Activated naive CD4-positive, alpha-beta T cell treated with Interleukin-2 at 50 U/mL for 16 hours (primary cell): Measurements from ENCODE around the gene ACOT8.
"Not testable (repeated sequence)": the region's sequence is repeated elsewhere in the genome, so short reads cannot be mapped to it uniquely, and the experiment has no call there.

Source experiments
- DNase-seq: peaks from one replicate; pipeline ENCODE4 v3.0.0-alpha.2; 2020

Gene ACOT8

GRCh38 chr20:45826381-45827019 is 30.7 kb downstream of the ACOT8 start:
- no peak for DNase-seq

GRCh38 chr20:45823949-45824835 is 33.0 kb downstream of the ACOT8 start:
- peak; percentile 58 for DNase-seq

DNA sequence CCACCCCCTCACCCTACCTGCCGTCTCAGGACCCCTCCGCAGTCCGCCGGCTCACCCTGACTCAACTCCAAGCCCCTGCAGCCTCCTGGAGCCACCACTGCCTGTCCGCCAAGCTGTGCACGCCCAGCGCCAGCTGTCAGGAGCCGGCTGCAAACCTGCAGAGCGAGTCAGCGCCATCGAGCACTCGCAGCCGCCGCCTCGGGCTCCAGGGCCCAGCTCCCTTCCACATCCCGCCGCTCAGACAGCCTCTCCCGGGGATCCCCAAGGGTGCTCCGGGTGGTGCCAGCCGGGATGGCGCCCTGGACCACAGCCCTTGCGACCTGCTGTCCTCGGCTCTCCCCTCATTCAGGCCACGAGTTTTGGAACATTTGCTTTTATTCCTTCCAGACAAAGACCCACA is 34.3 kb downstream of the ACOT8 start:
- no peak for DNase-seq

GRCh38 chr20:45821947-45822346 is 35.2 kb downstream of the ACOT8 start:
- no peak for DNase-seq

DNA sequence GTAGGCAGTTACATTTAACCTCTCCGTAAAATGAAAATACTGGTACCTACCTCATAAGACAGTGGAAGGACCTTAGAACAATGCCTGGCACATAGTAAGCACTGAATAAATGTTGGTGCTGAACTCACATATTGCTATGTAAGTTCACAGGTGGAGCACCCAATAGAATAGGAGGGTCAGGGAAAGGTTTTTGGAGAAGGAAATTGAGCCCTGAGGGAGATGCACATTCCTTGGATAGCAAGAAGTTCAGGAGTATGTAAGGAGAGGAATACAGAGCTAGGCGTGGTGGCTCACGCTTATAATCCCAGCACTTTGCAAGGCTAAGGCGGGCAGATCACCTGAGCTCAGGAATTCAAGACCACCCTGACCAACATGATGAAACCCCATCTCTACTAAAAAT is 37.7 kb downstream of the ACOT8 start:
- no peak for DNase-seq

GRCh38 chr20:45818239-45818638 is 39.0 kb downstream of the ACOT8 start:
- no peak for DNase-seq

DNA sequence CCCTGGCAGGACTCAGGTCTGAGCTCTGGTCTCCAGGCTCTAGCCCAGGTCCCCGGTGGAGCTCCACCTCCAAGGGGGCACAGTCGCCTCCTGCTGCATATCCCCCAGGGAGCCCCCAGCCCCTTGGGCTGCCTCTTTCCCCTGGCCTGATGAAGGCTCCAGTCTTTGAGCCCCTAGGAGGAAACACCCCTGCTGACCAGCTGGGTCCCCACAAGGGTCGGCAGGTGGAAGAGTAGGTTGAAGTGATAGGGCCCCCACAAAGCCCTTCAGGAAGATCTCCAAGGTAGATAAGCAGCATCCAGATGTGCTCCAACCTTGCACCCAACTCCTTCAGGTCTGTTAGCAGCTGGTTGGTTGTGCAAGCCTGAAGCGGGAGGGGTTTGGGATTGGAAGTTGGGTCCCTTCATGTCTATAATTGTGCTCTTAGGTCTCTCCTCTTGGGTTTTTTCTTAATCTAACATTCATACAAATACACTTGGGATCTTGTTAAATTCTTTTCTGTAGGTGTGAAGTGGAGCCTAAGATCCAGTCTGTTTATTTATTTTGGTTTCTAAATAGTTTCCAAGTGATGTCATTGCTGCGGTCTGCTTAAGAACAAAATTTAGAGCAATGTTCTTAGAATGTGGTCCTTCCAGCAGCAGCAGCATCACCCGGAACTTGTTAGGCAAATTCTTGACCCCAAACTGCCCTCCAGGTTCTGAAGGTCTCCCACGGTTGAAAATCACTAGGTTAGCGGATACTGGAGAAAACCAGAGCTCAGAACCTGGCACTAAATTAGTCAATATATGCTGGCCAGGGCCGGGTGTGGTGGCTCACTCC is 39.6 kb downstream of the ACOT8 start:
- DNase-seq: no peak

DNA sequence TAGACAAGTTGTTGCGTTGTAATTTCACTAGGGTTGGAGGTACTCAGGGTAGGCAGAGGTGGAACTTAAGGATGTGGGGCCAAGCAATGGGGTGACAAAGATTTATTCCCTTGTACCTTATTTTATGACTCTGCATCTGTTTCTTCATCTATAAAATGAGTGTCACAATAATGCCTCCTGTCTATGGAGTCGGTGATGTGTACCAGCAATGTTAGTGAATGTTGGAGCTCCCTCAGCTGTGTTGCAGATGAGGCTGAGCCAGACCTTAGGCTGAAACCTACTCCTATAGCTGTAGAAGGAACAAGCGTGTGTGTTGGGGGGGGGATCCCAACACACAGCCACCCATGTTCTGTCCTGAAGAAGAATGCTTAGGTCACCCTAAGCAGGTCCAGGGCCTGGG is 40.2 kb downstream of the ACOT8 start:
- DNase-seq: no peak

GRCh38 chr20:45814314-45814713 is 42.9 kb downstream of the ACOT8 start:
- DNase-seq: no peak

DNA sequence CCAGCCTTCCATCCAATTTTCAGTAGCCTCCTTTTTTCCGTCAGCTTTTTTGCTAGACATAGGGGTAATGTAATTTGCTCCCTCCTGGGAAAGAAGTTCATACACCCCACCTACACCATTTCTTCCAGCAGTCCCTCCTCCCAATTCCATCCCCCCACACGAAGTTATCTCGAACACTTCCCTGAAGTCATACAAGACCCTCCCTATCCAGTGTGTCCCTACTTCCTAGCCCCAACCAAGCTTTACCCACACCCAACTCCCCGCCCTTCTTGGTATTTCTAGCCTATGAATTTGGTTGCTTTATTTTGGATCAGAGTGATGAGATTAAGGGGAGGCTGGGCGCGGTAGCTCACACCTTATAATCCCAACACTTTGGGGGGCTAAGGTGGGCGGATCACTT is 43.7 kb downstream of the ACOT8 start:
- no peak for DNase-seq

GRCh38 chr20:45813006-45813340 is 44.2 kb downstream of the ACOT8 start:
- DNase-seq: no peak

DNA sequence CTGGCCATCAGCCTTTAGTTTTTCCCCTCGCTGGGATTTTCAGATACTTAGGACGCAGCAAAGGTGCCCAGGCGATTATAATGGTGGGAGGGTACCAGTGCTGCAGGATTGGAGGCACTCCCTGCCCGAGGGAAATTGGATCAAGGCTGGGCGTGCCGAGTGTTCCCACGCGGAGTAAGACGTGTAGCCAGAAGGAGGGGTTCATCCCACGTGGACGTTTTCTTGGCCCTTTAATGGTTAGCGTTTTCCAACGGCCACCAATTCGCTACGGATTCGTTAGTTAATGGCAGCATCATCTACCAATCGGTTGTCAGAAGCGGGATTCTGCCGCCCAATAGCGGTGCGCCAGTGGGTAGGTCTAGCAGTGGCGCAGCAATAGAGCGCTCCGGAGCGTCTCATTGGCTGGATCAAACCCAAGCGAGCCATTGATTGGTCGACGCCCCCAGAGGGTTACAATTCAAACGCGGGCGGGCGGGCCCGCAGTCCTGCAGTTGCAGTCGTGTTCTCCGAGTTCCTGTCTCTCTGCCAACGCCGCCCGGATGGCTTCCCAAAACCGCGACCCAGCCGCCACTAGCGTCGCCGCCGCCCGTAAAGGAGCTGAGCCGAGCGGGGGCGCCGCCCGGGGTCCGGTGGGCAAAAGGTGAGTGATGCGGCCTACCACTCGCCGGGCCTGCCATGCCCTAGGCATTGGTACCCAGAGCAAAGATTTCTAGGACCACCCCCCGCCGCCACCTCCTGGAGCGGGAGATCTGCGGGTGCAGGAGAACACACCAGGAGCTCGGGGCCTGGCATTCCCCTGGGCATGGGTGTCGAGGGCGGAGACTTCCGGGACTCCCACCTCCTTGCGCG is 44.8 kb downstream of the ACOT8 start, which contains the start of gene UBE2C:
UBE2C (plus strand) TSS at position 488 of the 849 bp plus-strand sequence; CDS start at position 540, 52 bp downstream.
- DNase-seq: peak; percentile 95

DNA sequence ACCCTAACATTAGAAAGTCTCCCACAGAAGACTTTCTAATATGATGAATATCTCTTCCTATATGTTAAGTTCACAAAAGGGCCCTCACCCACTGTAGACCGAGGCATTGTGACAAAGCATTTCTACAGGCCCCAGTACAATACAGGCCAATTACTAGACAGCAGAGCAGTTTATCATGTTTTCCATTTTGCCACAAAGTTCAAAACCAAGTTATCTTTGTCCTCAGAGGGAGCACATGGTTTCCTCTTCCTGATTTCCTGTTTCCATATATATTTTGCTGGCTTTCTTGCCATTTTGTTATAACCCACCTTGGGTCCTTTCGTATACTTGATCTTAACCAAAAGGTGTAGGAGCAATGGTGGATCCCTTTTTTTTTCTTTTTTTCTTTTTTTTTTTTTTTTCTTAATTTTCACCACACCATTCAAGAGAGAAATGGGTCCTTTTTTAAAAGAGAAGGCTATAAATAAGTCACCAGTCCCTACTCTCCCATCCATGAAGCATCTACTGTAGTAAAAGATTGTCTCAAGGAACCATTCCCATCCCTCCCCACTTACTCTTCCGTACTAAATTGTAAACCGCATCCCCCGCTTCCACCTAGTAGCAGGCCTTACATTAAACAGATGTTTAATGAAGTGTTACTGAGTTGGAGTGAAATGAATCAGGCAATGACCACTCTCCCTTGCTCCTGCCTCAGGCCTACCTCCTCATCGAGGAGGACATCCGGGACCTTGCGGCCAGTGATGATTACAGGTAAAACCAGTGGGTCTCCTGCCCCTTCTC is 46.8 kb downstream of the ACOT8 start:
- no peak for DNase-seq

DNA sequence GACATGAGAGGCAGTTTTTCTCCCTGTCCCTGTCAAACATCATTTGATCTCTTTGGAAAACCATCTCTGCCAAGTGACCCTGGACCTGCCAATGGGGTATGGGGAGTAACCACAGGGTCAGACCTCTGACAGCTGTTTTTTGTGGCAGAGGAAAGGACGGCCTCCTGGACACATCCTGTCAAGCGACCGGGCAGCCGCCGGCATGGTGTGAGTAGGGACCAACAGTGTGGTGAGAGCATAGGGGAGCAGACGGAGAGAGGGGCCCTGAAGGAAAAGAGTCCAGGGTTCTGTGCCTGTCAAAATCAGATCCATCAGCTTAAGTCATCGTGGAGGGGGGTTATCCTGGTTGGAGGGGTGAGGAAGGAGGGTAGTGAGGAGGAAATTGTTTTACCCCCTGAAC is 55.3 kb downstream of the ACOT8 start:
- no peak for DNase-seq

DNA sequence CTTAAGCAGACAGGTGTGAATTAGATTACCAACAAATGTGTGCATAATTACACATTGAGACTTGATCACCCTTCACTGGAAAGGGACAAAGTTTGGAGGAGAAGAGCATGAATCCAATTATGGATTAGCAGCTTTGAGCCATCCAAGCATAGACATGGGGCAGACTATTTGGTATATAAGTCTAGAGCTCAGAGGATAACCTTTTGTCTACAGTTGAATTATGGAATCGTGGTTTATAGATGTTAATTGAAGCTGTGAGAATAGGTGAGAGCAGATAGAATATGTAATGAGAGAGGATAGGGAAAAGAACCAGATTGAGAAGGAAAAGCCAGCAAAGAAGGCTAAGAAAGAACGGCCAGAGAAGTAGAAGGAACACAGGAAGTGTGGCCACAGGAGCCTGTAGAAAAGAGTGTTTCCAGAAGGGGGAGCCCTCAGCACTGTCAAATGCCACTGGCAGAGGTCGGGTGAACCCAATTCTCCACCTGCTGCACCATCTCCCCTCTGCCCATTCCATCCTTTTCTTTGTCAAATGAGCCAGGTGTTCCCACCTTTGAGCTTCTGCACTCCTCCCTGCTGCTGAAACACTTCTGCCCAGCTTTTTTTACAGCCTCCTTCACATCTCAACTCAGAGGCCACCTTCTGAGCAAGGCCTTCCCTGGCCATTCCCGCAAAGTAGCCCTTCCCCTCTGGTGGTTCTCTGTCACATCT is 58.1 kb downstream of the ACOT8 start:
- DNase-seq: peak; percentile 62

DNA sequence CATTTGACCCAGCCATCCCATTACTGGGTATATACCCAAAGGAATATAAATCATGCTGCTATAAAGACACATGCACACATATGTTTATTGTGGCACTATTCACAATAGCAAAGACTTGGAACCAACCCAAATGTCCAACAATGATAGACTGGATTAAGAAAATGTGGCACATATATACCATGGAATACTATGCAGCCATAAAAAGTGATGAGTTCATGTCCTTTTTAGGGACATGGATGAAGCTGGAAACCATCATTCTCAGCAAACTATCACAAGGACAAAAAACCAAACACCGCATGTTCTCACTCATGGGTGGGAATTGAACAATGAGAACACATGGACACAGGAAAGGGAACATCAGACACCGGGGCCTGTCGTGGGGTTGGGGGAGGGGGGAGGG is 59.2 kb downstream of the ACOT8 start:
- not testable (repeated sequence) for DNase-seq

DNA sequence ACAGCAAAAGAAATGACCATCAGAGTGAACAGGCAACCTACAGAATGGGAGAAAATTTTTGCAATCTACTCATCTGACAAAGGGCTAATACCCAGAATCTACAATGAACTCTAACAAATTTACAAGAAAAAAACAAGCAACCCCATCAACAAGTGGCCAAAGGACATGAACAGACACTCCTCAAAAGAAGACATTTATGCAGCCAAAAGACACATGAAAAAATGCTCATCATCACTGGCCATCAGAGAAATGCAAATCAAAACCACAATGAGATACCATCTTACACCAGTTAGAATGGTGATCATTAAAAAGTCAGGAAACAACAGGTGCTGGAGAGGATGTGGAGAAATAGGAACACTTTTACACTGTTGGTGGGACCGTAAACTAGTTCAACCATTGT is 59.7 kb downstream of the ACOT8 start:
- DNase-seq: not testable (repeated sequence)

DNA sequence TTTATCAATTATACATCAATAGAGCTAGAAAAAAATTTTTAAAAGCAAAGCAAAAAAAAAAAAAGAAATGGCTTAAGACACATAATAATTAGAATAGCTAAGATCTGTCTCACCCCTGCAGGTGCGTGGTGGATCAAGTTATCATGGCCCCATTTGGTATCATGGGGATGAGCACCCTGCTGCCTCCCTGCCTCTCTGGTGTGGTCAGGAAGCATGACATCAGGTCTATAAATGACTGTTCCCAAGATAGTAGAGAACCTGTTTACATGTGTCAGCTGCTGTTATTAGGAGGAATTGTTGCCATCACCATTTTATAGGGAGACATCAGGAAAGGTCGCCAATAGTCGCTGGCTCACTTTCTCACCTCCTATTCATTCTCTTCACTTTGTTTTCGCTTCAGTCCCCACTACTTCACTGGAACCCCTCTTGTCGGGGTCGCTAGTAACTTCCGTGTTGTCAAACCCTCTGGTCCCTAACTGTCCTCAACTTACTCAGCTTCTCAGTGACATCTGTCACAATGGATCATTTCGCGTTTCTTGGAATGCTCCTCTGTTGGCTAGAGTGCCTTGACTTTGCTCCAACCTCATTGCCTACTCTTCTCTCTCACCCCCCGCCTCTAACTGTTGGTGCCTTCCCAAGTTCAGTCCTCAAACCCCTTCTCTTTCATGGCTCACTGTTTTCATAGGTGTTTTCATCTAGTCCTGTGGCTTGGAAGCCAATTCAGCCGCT is 60.7 kb downstream of the ACOT8 start:
- DNase-seq: no peak

DNA sequence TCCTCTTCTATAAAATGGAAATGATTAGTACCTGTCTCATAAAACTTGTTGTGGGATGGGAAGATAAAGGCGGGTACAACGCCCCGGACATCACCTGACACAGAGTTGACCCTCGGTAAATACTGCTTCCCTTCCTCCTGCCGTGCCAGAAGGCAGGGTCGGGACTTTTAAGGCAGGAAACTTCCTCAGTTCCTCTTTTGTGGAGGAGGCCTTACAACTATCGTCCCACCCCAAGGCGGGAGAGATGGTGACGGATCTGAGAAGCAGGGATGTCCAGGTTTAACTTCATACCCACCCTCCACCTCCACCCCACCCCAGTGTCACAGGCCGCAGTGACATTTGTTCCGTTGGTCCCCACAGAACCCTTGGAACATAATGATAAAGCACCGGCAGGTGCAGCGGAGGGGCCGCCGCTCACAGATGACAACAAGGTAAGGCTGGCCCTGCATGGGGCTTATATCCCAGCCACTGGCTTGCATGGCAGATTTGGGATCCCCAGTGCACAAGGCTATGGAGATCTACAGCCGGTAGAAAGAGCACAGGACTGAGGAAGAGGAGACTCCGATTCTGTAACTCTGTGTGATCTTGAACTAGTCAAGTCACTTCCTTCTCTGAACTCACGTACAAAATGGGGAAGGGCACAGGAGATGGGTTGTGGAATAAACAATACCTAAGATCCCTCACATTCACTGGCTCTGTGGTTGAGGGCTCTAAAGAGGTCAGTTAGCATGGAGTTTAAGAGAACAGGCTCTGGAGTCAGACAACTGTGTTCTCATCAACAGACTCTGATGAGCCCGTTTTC is 64.7 kb downstream of the ACOT8 start:
- DNase-seq: no peak
